ENCODE results near the gene GNAS-AS1.

Gene GNAS-AS1

DNA sequence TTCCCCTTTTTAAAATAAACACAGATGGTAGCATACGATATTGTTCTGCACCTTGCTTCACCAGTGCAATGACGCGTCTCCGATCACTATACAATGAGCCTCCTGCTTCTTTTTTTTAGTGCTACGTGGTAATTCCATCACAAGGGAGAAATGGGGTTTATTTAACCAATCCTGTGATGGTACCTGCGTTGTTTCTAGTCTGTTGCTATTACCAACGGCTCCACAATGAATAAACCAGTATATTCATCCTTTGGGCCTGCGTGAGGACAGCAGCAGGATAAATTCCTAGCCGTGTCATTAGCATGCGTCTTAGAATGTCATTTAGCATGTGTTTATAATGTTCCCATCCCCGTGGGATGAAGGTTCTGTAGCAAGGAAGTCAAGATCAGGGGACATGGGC lies 42.9 kb downstream of the GNAS-AS1 start:
- no peak for DNase-seq

GRCh38 chr20:58803533-58803932 lies 47.2 kb downstream of the GNAS-AS1 start:
- no peak for DNase-seq

DNA sequence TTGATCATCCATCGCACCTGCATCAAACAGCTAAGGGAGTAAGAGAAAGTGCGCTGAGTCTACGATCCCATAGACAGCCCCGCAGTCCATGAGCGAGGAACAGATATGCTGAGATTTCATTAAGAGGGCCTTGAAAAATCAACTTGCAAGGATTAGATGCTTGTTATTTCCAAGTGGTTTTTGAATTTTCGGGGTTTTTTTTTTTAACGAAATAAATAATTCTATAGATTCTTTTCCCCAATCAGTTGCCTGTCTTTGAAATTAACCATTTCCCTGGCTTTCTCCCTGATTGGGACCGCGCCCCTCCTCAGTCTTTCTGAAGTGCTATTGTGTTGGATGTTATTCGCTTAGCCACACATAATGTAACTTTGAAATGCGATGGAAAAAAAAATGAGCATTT lies 48.6 kb downstream of the GNAS-AS1 start:
- DNase-seq, result no peak

- no peak for DNase-seq
Measured at GRCh38 chr20:58800134-58800871, 50.4 kb downstream of the GNAS-AS1 start.

GRCh38 chr20:58797371-58798338 lies 53.0 kb downstream of the GNAS-AS1 start:
- no peak for DNase-seq

- DNase-seq, result no peak
Measured at GRCh38 chr20:58795923-58796245, 54.8 kb downstream of the GNAS-AS1 start.

GRCh38 chr20:58795181-58795922 lies 55.4 kb downstream of the GNAS-AS1 start:
- no peak for DNase-seq

DNA sequence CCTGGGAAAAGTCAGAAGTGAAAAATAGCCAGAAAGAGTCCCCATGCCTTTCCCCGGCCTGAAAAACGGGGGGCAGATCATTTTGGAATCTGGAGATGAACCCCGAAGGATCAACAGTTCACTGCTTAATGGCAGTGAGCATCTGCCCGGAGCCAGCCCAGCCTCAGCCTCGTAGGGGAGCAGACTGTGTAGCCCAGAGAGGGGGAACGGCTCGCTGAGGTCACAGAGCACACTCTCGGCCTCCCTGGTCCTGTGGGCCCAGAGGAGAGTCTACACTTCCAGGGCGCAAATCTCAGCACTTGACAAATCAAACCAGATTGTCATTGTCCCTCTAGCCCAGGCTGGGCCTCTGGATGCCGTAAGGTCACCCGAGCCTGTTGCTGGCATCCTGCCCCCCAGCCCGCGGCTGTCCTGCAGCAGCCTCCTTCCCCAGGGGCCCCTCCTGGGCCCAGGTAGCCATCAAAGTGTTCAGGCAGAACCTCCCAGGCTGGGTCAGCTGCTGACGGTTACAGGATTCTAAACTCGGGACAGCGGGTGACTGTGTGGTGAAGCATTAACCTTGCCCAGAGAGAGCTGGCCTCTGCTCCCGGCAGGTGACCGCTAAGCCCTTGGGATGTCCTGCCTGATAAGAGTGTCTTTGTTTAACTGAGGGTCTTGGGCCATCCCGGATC lies 56.1 kb downstream of the GNAS-AS1 start:
- no peak for DNase-seq

GRCh38 chr20:58793512-58794420 lies 56.9 kb downstream of the GNAS-AS1 start:
- DNase-seq, result no peak

GRCh38 chr20:58792426-58792825 lies 58.3 kb downstream of the GNAS-AS1 start:
- DNase-seq, result no peak

DNA sequence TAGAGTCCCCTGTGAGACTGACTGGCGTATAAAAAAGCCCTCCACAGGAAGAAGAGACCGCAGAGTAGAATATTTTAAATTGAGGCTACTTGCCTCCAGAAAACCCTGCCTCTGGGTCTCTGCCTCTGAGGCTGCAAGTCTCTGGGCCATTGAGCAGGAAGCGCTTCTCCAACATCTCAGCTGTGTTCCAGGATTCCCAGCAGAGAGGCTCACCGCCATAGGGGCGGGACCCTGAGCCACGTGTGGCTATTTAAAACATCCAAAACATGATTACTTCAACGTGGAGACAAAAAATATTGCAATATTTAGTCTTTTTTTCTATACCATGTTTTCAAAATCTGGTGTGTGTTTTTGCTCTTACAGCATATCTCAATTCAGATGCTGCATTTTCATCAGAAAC lies 59.4 kb downstream of the GNAS-AS1 start:
- no peak for DNase-seq

- DNase-seq, result peak; percentile 14
Measured at GRCh38 chr20:58790454-58790853, 60.2 kb downstream of the GNAS-AS1 start.

- no peak for DNase-seq
Measured at GRCh38 chr20:58788896-58789544, 61.7 kb downstream of the GNAS-AS1 start.

- DNase-seq, result no peak
Measured at GRCh38 chr20:58787211-58788005, 63.3 kb downstream of the GNAS-AS1 start.

DNA sequence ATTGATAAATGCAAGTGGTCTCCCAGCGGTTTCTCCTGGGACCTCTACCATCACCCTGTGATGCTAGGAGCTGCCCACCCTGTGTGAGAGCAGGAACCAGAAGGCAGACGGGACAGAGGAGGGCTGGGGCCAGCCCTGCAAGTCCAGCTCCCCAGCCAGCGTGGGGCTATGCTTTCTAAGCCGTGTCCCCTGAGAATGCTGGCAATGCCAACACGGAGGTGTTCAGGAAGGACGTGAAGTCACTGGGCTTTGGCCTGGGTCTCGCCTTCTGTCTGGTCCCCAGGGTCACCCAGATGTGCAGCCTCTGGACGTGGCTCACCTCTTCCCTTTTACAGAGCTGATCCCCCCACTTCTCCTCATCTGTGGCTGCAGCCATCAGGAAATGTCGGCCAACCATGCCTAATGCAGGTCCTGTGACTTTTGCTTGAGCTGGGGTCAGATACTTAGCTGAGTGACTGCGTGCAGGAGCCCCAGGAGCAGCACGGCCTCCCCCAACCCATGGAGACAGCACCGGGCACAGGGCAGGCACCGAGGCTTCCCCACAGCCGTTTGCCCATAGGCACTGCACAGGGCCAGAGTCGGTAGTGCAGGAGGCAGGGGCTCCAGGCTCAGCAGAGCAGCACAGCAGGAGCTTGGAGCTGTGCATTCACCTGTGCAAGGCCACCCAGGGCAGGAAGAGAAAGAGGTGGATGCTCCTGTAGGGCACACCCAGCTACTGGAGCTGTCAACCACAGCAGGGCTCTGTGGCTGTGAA lies 66.2 kb downstream of the GNAS-AS1 start:
- no peak for DNase-seq

GRCh38 chr20:58783511-58784011 lies 67.1 kb downstream of the GNAS-AS1 start:
- no peak for DNase-seq

DNA sequence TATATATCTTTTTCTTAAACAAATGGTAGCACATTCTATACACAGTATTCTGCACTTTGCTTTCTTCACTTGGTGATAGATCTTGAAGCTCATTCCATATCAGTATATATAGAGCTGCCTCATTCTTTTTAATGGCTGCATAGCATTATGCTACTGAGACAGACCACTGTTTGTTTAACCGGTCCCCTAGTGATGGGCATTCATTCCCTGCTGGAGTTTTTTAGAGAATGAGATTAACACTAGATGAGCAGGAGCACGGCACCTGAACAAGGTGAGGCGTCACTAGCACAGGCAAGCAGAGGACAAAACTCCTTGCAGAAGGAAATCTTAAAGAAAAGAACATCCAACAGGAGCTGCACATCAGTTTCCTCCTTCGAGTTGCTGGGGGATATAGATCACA lies 69.6 kb downstream of the GNAS-AS1 start:
- DNase-seq, result no peak

GRCh38 chr20:58778760-58779159 lies 71.9 kb downstream of the GNAS-AS1 start:
- no peak for DNase-seq

DNA sequence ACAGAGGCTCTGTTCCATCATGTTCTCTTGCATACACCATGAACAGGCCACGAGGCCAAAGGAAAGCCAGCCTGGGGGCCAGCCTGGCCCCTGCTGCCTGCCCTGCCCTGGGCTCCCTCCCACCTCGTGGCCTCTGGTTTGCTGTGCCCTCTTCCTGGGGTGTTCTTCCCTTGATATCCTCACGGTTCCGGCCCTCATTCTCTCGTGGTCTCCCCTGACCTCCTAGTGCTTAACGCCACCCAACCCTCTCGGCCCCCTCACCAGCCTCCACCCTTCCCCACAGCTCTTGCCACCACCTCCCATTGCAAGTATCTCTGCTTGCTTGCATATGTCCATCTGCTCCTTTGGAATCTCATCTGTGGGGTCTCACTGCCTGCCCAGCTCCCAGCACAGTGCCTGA lies 73.0 kb downstream of the GNAS-AS1 start:
- no peak for DNase-seq
